Activated CD4-positive, alpha-beta T cell treated with anti-CD3 and anti-CD28 coated beads, Interleukin-2, amount 10 ng/mL, durations not matched to agents 24 days and 14 days (primary cell): Measurements from ENCODE around the gene DDX31. TPM values are rescaled to one million over a fixed set of nuclear protein-coding genes. Genes with fewer than 3 reads are reported as not detected.

Experiments used
- DNase-seq: peaks from one replicate; pipeline ENCODE4 v3.0.0; 2022
- H3K27ac Mint-ChIP-seq: one replicate; pipeline ENCODE4 v1.8.0; 2022; ENCODE audit warnings: mild to moderate bottlenecking, mixed read lengths
- H3K27me3 Mint-ChIP-seq: one replicate; pipeline ENCODE4 v1.8.0; 2022; ENCODE audit warnings: mixed read lengths
- H3K36me3 Mint-ChIP-seq: one replicate; pipeline ENCODE4 v1.8.0; 2022; ENCODE audit warnings: low read depth, mild to moderate bottlenecking, mixed read lengths
- H3K4me1 Mint-ChIP-seq: one replicate; pipeline ENCODE4 v1.8.0; 2021; ENCODE audit warnings: mixed read lengths
- H3K4me3 Mint-ChIP-seq: one replicate; pipeline ENCODE4 v1.8.0; 2022; ENCODE audit warnings: mild to moderate bottlenecking, moderate library complexity, mixed read lengths
- H3K9me3 Mint-ChIP-seq: one replicate; pipeline ENCODE4 v1.8.0; 2021; ENCODE audit warnings: mixed read lengths
- intact Hi-C: fragments of 100-400 bp; cut with micrococcal nuclease; formaldehyde crosslinking; loops from one replicate; pipeline ENCODE4 v1.15.1; 2023
- total RNA-seq: library from RNA; stranded (reverse); gene quantifications from 2 replicates; pipeline ENCODE4 v1.2.3, GENCODE V29; 2022

Gene DDX31
- total RNA-seq, 1 donor from 2014 or later: 31.8 TPM

GRCh38 chr9:132638240-132638639, 31.5 kb downstream of the DDX31 start:
- Mint-ChIP-seq H3K27ac (peak overlapping the region; percentile 55), H3K4me1 (no peaks in the 10 kb centered on the region), H3K27me3 (no peaks in the 10 kb centered on the region), H3K36me3 (peaks cover 46% of the 10 kb centered on the region), H3K9me3 (no peaks in the 10 kb centered on the region), H3K4me3 (no peak overlapping the region)
- no peak for DNase-seq
- intact Hi-C loops: no loop called here

DNA sequence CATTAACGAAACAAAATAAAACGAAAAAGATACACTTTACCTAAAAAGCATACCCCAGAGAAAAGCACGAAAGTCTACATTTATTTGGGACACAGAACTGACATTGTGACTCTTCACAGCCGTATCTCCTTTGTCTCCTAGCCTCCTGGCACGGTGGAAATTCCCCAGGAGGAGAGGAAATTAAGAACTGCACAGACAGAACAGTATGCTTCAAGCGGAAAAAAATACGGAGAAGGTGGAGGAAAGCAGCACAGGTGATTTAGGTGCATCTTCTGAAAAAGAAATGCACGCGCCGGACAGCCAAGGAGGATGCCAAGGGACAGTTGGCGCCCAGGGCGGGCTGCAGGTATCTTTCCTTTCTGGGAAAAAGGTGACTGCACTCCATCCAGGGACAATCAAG, 32.0 kb downstream of the DDX31 start:
- peaks cover 2% of the 10 kb centered on the region for H3K4me1 Mint-ChIP-seq
- no peak overlapping the region for H3K4me3 Mint-ChIP-seq
- no peak for DNase-seq
- H3K9me3 Mint-ChIP-seq: no peaks in the 10 kb centered on the region
- H3K36me3 Mint-ChIP-seq: peaks cover 43% of the 10 kb centered on the region
- no peaks in the 10 kb centered on the region for H3K27me3 Mint-ChIP-seq
- no peak overlapping the region for H3K27ac Mint-ChIP-seq
- intact Hi-C loops: no loop called here

DNA sequence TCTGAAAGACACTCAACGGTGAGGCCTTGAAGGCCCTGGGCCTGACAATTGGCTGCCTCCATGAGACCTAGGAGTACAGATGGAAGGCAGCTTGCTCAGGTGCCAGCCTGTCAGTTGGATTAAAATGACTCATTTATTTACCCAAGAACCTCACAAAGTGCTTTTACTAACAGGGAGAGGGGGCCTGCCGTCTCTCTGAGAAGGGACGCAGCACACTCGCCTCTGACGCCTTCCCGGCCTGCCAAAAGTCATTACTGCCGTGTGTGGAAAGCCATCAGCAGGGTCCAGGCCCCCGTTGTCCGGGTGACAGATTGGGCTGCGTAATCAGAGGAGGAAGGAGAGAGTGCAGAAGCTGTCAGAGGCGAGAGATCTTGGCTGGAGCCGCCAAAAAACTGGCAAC, 32.4 kb downstream of the DDX31 start:
- H3K4me1 Mint-ChIP-seq: peaks cover 2% of the 10 kb centered on the region
- DNase-seq: no peak
- peaks cover 42% of the 10 kb centered on the region for H3K36me3 Mint-ChIP-seq
- H3K4me3 Mint-ChIP-seq: no peak overlapping the region
- H3K9me3 Mint-ChIP-seq: no peaks in the 10 kb centered on the region
- no peak overlapping the region for H3K27ac Mint-ChIP-seq
- no peaks in the 10 kb centered on the region for H3K27me3 Mint-ChIP-seq
- intact Hi-C loops: no loop called here

- Mint-ChIP-seq H3K9me3 (no peaks in the 10 kb centered on the region), H3K4me1 (peaks cover 2% of the 10 kb centered on the region), H3K4me3 (no peak overlapping the region), H3K36me3 (peaks cover 44% of the 10 kb centered on the region), H3K27ac (no peak overlapping the region), H3K27me3 (no peaks in the 10 kb centered on the region)
- intact Hi-C loops: no loop called here
- no peak for DNase-seq
Measured at GRCh38 chr9:132634327-132634726, 35.5 kb downstream of the DDX31 start.

DNA sequence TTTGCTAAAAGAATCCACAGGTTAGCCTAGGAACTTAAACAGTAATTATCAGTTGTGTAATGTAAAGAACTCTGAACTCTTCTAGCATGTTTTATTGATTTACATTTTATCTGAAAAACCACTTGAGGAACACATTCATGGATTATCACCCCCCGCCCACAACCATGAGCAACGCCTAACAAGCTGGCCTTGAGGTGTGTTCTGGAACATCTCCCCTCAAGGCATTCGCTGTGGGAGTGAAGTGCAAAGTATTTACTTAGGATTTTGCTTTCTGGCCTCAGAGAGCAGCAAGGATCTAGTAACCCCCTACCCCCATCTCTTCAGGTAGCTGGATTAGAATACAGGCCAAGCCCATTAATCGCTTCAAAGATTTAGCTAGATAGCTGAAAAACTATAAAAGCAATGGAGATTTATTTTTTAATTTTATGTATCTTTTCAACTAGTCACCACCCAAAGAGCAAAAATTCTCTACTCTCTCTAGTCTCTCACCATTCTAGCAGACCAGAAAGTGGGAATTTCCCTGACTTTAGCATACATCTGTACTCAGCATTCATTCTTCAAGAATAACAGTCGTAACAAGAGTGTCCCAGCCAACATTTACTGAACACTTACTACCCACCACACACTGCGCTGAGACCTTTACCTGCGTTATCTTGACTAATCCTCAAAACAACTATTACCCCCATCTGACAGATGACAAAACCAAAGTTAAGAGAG, 37.2 kb downstream of the DDX31 start:
- intact Hi-C loops: no loop called here
- H3K36me3 Mint-ChIP-seq: peaks cover 42% of the 10 kb centered on the region
- DNase-seq: no peak

DNA sequence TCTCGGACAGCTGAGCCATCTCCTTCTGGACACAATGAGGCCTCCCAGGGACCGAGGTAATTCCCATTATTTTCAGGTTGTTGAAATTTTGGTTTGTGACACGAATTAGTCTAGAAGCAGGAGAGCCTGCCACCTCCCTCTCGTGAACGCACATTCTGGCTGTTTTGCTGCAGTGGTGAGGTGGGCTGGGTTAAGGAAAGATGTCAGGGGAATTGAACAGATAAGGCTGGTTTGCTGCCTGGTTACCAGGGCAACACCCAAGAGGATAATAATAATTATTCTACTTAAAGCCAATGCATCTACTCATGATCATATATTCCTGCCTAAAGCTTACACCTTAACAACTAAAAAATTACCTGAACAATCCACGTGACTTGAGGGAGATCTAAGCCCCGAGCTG, 38.1 kb downstream of the DDX31 start:
- no peak overlapping the region for H3K27ac Mint-ChIP-seq
- no peaks in the 10 kb centered on the region for H3K27me3 Mint-ChIP-seq
- H3K4me1 Mint-ChIP-seq: peaks cover 2% of the 10 kb centered on the region
- no peak overlapping the region for H3K4me3 Mint-ChIP-seq
- DNase-seq: no peak
- H3K9me3 Mint-ChIP-seq: no peaks in the 10 kb centered on the region
- peaks cover 44% of the 10 kb centered on the region for H3K36me3 Mint-ChIP-seq
- intact Hi-C loops: no loop called here

More for the DNA sequence above, 37.2 kb downstream of the DDX31 start:
- no peak overlapping the region for H3K27ac Mint-ChIP-seq
- H3K27me3 Mint-ChIP-seq: no peaks in the 10 kb centered on the region
- no peaks in the 10 kb centered on the region for H3K9me3 Mint-ChIP-seq
- peaks cover 2% of the 10 kb centered on the region for H3K4me1 Mint-ChIP-seq
- no peak overlapping the region for H3K4me3 Mint-ChIP-seq

DNA sequence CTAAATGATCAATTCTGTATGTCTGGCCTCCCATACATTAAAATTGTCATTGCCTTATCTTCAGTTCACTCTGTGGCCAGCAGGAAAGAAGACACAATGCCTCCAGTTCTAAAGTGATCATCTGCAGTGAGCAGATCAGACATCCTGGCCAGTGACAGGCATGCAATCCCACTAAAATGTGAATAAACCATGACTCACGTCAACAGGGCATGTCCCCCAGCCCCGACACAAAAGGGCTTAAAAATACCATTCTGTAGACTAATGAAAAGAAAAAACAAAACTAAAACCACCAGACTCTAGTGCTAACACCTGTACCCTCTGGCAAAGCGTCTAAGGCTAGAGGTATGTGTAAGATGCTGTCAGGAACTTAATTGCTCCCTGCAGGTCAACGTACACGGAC, 38.5 kb downstream of the DDX31 start:
- Mint-ChIP-seq H3K27me3 (no peaks in the 10 kb centered on the region), H3K4me1 (peaks cover 2% of the 10 kb centered on the region), H3K36me3 (peaks cover 45% of the 10 kb centered on the region), H3K4me3 (no peak overlapping the region), H3K27ac (no peak overlapping the region), H3K9me3 (no peaks in the 10 kb centered on the region)
- DNase-seq: no peak
- intact Hi-C loops: no loop called here

DNA sequence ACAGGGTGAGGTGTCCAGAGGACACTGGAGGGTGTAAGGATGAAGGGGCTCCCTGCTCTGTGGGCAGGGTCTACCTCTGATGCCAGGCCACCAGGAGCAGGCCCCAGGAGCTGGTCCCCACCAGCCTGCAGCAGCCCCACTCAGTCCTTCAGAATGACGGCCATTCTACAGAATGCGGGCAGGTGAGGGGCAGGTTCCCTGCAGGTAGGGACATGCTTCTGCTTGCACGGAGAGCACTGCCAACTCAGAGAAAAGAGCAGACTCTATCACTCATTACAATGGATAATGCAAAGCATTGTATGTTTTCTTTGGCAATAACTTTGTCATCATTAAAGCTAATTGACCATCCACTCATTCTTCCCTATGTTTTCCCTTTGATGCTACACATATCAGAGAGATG, 39.0 kb downstream of the DDX31 start:
- DNase-seq: no peak
- no peak overlapping the region for H3K4me3 Mint-ChIP-seq
- H3K36me3 Mint-ChIP-seq: peaks cover 46% of the 10 kb centered on the region
- no peaks in the 10 kb centered on the region for H3K9me3 Mint-ChIP-seq
- H3K4me1 Mint-ChIP-seq: peaks cover 2% of the 10 kb centered on the region
- intact Hi-C loops: no loop called here
- no peak overlapping the region for H3K27ac Mint-ChIP-seq
- no peaks in the 10 kb centered on the region for H3K27me3 Mint-ChIP-seq

GRCh38 chr9:132630116-132630515, 39.7 kb downstream of the DDX31 start:
- Mint-ChIP-seq H3K4me1 (peaks cover 3% of the 10 kb centered on the region), H3K4me3 (no peak overlapping the region), H3K27me3 (no peaks in the 10 kb centered on the region), H3K36me3 (peaks cover 51% of the 10 kb centered on the region), H3K27ac (no peak overlapping the region), H3K9me3 (no peaks in the 10 kb centered on the region)
- intact Hi-C loops: no loop called here
- no peak for DNase-seq

- intact Hi-C loops: no loop called here
- H3K4me1 Mint-ChIP-seq: peaks cover 4% of the 10 kb centered on the region
- H3K36me3 Mint-ChIP-seq: peaks cover 55% of the 10 kb centered on the region
- H3K27me3 Mint-ChIP-seq: no peaks in the 10 kb centered on the region
- H3K4me3 Mint-ChIP-seq: no peak overlapping the region
- H3K9me3 Mint-ChIP-seq: no peaks in the 10 kb centered on the region
- no peak overlapping the region for H3K27ac Mint-ChIP-seq
- DNase-seq: no peak
Measured at GRCh38 chr9:132628746-132629145, 41.0 kb downstream of the DDX31 start.

DNA sequence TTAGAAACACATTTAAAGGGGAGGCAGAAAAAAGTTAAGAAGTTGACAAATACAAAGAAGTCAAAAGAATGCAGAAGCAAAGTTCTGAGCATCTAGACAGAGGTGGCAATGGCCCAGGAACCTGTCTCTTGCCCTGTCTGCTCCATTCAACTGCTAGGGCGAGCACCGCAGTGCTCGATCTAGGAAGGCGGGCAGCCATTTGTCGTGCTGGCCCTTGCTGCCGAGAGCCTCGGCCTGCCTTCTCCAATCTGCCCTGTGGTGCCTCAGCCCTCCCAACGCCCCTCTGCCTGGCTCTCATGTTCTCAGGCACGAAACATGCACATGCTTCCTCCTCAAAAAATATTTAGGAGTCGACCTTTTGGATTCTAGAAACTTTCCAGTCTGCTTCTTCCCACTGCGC, 42.2 kb downstream of the DDX31 start:
- intact Hi-C loops: no loop called here
- no peak overlapping the region for H3K27ac Mint-ChIP-seq
- no peak for DNase-seq
- H3K27me3 Mint-ChIP-seq: no peaks in the 10 kb centered on the region
- H3K4me3 Mint-ChIP-seq: no peak overlapping the region
- H3K4me1 Mint-ChIP-seq: peaks cover 2% of the 10 kb centered on the region
- no peaks in the 10 kb centered on the region for H3K9me3 Mint-ChIP-seq
- peaks cover 56% of the 10 kb centered on the region for H3K36me3 Mint-ChIP-seq

- Mint-ChIP-seq H3K9me3 (no peaks in the 10 kb centered on the region), H3K4me3 (no peak overlapping the region), H3K27ac (no peak overlapping the region), H3K36me3 (peaks cover 58% of the 10 kb centered on the region), H3K4me1 (peaks cover 2% of the 10 kb centered on the region), H3K27me3 (no peaks in the 10 kb centered on the region)
- no peak for DNase-seq
- intact Hi-C loops: no loop called here
Measured at GRCh38 chr9:132627106-132627505, 42.7 kb downstream of the DDX31 start.

DNA sequence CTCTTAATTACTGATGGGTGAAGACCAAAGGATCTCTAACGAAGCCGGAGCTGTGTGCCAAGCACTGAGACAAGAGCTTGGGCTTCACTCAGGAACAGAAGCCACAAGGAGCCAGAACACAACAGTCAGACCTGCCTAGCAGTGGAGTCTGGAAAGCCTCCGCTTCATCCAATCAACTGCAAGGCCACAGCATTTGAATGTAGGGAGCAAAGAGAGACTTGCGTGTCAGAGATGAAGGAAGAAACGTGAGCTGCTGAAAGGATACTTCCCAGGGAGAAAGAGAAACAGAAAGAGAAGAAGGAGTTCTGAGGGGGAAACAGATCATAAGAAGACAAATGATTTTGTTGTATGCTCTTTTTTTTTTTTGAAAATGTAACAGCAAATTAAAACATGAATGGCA, 43.5 kb downstream of the DDX31 start:
- peaks cover 55% of the 10 kb centered on the region for H3K36me3 Mint-ChIP-seq

DNA sequence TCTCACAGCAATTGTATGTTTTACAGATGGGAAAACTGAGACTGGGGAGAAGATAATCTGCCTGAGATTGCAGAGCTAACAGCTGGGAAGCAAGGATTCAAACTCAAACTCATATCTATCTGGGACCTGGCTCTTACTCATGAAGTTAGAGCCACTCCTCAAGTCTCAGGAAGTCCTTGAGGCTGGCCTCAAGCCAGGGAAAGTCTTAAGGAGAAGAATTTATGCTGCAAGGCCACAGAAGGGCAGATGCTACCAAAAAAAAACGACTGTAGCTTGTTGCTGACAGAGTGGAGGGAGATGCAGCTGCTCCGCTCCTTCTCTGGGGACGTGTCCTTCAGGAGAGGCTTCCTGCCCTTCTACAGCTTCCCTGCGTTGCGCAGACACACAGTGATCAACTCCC, 47.6 kb downstream of the DDX31 start:
- peaks cover 44% of the 10 kb centered on the region for H3K36me3 Mint-ChIP-seq
- H3K27ac Mint-ChIP-seq: no peak overlapping the region
- no peaks in the 10 kb centered on the region for H3K27me3 Mint-ChIP-seq
- H3K9me3 Mint-ChIP-seq: no peaks in the 10 kb centered on the region
- no peak for DNase-seq
- peaks cover 2% of the 10 kb centered on the region for H3K4me1 Mint-ChIP-seq
- H3K4me3 Mint-ChIP-seq: no peak overlapping the region
- intact Hi-C loops: no loop called here

More for the DNA sequence above, 43.5 kb downstream of the DDX31 start:
- Mint-ChIP-seq H3K27me3 (no peaks in the 10 kb centered on the region), H3K9me3 (no peaks in the 10 kb centered on the region), H3K27ac (no peak overlapping the region), H3K4me1 (peaks cover 2% of the 10 kb centered on the region), H3K4me3 (no peak overlapping the region)
- intact Hi-C loops: no loop called here
- no peak for DNase-seq

DNA sequence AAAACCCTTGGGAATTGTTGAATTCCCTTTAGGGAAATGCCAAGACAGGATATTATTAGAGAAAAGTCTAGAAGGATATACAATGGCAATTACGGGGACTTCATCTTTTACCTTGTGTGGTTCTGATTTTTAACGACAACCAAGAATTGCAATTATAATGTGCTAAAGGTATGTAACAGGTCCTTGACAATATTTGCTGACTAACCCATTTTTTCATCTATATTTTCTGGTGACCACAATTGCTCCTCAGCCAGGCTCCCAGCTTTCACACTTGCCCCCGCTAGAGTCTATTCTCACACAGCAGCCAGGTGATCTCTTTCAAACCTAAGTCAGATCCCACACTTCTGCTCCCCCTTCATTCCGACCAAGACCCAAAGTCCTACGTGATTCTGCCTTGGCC, 53.1 kb downstream of the DDX31 start:
- no peak for DNase-seq
- intact Hi-C loops: no loop called here
- Mint-ChIP-seq H3K4me1 (peaks cover 9% of the 10 kb centered on the region), H3K27me3 (no peaks in the 10 kb centered on the region), H3K27ac (peak overlapping the region; percentile 11), H3K4me3 (no peak overlapping the region), H3K36me3 (peaks cover 43% of the 10 kb centered on the region), H3K9me3 (no peaks in the 10 kb centered on the region)
